ENCODE results near the gene ZNF263. TPM values are rescaled to one million over a fixed set of nuclear protein-coding genes. Genes with fewer than 3 reads are reported as not detected.

Gene ZNF263
- total and polyA plus RNA-seq, 10 of the 15 experiments (the other 5 are each of a cell fraction or from before 2014, with no cell fraction given) = 4.7 to 45.6 (median 24.5) TPM

- Histone ChIP-seq H3K4me2 (ENCODE audit: control insufficient read depth, insufficient read depth) (no peak overlapping the region), H3K4me1 (ENCODE audit: control insufficient read depth, insufficient read depth, low read length) (no peaks in the 10 kb centered on the region), H3K79me2 (ENCODE audit: control insufficient read depth, insufficient read depth, low read length) (no peaks in the 10 kb centered on the region), H3K4me3 (no peak overlapping the region), H3K27ac (ENCODE audit: control insufficient read depth, insufficient read depth) (no peak overlapping the region), H3K36me3 (ENCODE audit: control insufficient read depth in 2 of 2, insufficient read depth in 2 of 2, low read length in 1 of 2) (no peaks in the 10 kb centered on the region), H2AFZ (ENCODE audit: control insufficient read depth, low read depth, low read length) (no peak overlapping the region), H3K27me3 (replicated peaks in 1 of 2; ENCODE audit: control insufficient read depth in 2 of 2, insufficient read depth in 2 of 2, low read length in 1 of 2) (no peaks in the 10 kb centered on the region), H3K9ac (ENCODE audit: control insufficient read depth, insufficient read depth, low read length) (no peak overlapping the region), H3K9me3 (replicated peaks; ENCODE audit: control insufficient read depth, insufficient read depth, low read length) (no peaks in the 10 kb centered on the region; the same call in 2 of the 3 replicates), H4K20me1 (ENCODE audit: control insufficient read depth, insufficient read depth) (no peaks in the 10 kb centered on the region)
- no TSS peak for BruUV-seq (replicated peaks)
- TF ChIP-seq SKIL (IDR thresholded peaks at IDR 0.05; ENCODE audit: low read depth, poor library complexity, severe bottlenecking) (no peak), FOS (IDR thresholded peaks at IDR 0.05; ENCODE audit: borderline replicate concordance, extremely low read depth, insufficient read length) (no peak), NR2F1 (conservative IDR thresholded peaks at IDR 0.05) (no peak), TCF7 (IDR thresholded peaks at IDR 0.05; ENCODE audit: borderline replicate concordance) (no peak), ZBTB33 (IDR thresholded peaks at IDR 0.05) (no peak), CBX3 (IDR thresholded peaks at IDR 0.05; ENCODE audit: borderline replicate concordance, low read depth) (no peak)
- POLR2A ChIA-PET = no interaction called here
- RAD21 ChIA-PET (ENCODE audit: unreplicated experiment) = interaction anchor here (0.7 kb wide), 1 partner anchor 72 kb away, joined by 4 read pairs; the partner anchor contains the start of genes ZNF174 and ZSCAN32
- FAIRE-seq (no peak), DNase-seq (ENCODE audit: low read depth, low spot score) (no peak), ATAC-seq (no peak)
- SMC1A ChIA-PET (ENCODE audit: uncharacterized antibody, unreplicated experiment) = no interaction called here
- CTCF ChIA-PET = no interaction called here
- 24% methylated on average over 2 of the region's 2 CpGs for WGBS (ENCODE audit: insufficient coverage, insufficient replicate concordance, low lambda C conversion rate, missing lambda C conversion rate)
- intact Hi-C loops (cut with micrococcal nuclease; ENCODE audit: unreplicated experiment) (no loop called here), in situ Hi-C loops (cut with MboI) (no loop called here)
These were observed 45.4 kb downstream of the ZNF263 start for GRCh38 chr16:3328643-3329042.

Other genes with a start within 250 kb of the ZNF263 start
Only the 7 nearest of the 18 such genes appear.
- not detected in 2 replicates for gene OR1F1, start 95.3 kb upstream of the ZNF263 start, total RNA-seq (2014; rRNA removed)
- gene OR1F1, start 95.3 kb upstream of the ZNF263 start, total RNA-seq (2014; rRNA removed; fragmentation: Illumina TruSeq; extraction: Trizol) = not detected in 2 replicates
- gene OR1F1, start 95.3 kb upstream of the ZNF263 start, total RNA-seq (2021) = not detected in 2 replicates
- 0.12 TPM in 1 of 2 replicates, not detected in the other for gene OR1F1, start 95.3 kb upstream of the ZNF263 start, polyA plus RNA-seq (2011; rRNA removed)
- 0.10 TPM in 1 of 2 replicates, not detected in the other for gene OR1F1, start 95.3 kb upstream of the ZNF263 start, polyA plus RNA-seq (2014; fragmentation: Illumina TruSeq; extraction: Trizol)
- not detected for gene OR1F1, start 95.3 kb upstream of the ZNF263 start, polyA plus RNA-seq (2014; fragmentation: Nextera tagmentation; extraction: Ambion mirVana)
- gene OR1F1, start 95.3 kb upstream of the ZNF263 start, polyA plus RNA-seq (2014; rRNA removed) = 0.14 TPM in 1 of 2 replicates, not detected in the other
- not detected for gene OR1F1, start 95.3 kb upstream of the ZNF263 start, polyA plus RNA-seq (2016; fragmentation: Nextera tagmentation; extraction: Ambion mirVana)
- 12.8 and 14.1 TPM in 2 replicates for gene ZNF200, start 48.3 kb upstream of the ZNF263 start, total RNA-seq (2014; rRNA removed)
- 11.5 and 12.1 TPM in 2 replicates for gene ZNF200, start 48.3 kb upstream of the ZNF263 start, total RNA-seq (2014; rRNA removed; fragmentation: Illumina TruSeq; extraction: Trizol)
- 8.7 and 10.4 TPM in 2 replicates for gene ZNF200, start 48.3 kb upstream of the ZNF263 start, total RNA-seq (2021)
- 6.3 and 7.8 TPM in 2 replicates for gene ZNF200, start 48.3 kb upstream of the ZNF263 start, polyA plus RNA-seq (2011; rRNA removed)
- gene ZNF200, start 48.3 kb upstream of the ZNF263 start, polyA plus RNA-seq (2014; fragmentation: Illumina TruSeq; extraction: Trizol) = 8.9 and 11.2 TPM in 2 replicates
- gene ZNF200, start 48.3 kb upstream of the ZNF263 start, polyA plus RNA-seq (2014; fragmentation: Nextera tagmentation; extraction: Ambion mirVana) = 1 to 10 TPM; 4.0 to 4.1 TPM
- 5.2 and 8.3 TPM in 2 replicates for gene ZNF200, start 48.3 kb upstream of the ZNF263 start, polyA plus RNA-seq (2014; rRNA removed)
- 10 to 100 TPM; 12.4 to 13.9 TPM for gene ZNF200, start 48.3 kb upstream of the ZNF263 start, polyA plus RNA-seq (2016; fragmentation: Nextera tagmentation; extraction: Ambion mirVana)
- gene MEFV, start 26.9 kb upstream of the ZNF263 start, total RNA-seq (2014; rRNA removed) = 0.05 and 0.11 TPM in 2 replicates
- 0.14 TPM in 1 of 2 replicates, not detected in the other for gene MEFV, start 26.9 kb upstream of the ZNF263 start, total RNA-seq (2014; rRNA removed; fragmentation: Illumina TruSeq; extraction: Trizol)
- gene MEFV, start 26.9 kb upstream of the ZNF263 start, total RNA-seq (2021) = 0.10 and 0.11 TPM in 2 replicates
- 0.03 TPM in 1 of 2 replicates, not detected in the other for gene MEFV, start 26.9 kb upstream of the ZNF263 start, polyA plus RNA-seq (2011; rRNA removed)
- 0.07 and 0.08 TPM in 2 replicates for gene MEFV, start 26.9 kb upstream of the ZNF263 start, polyA plus RNA-seq (2014; fragmentation: Illumina TruSeq; extraction: Trizol)
- gene MEFV, start 26.9 kb upstream of the ZNF263 start, polyA plus RNA-seq (2014; fragmentation: Nextera tagmentation; extraction: Ambion mirVana) = not detected
- gene MEFV, start 26.9 kb upstream of the ZNF263 start, polyA plus RNA-seq (2014; rRNA removed) = 0.09 and 0.29 TPM in 2 replicates
- gene MEFV, start 26.9 kb upstream of the ZNF263 start, polyA plus RNA-seq (2016; fragmentation: Nextera tagmentation; extraction: Ambion mirVana) = not detected
- 2.5 and 2.8 TPM in 2 replicates for gene TIGD7, start 21.9 kb downstream of the ZNF263 start, total RNA-seq (2014; rRNA removed)
- gene TIGD7, start 21.9 kb downstream of the ZNF263 start, total RNA-seq (2014; rRNA removed; fragmentation: Illumina TruSeq; extraction: Trizol) = 2.5 and 3.1 TPM in 2 replicates
- gene TIGD7, start 21.9 kb downstream of the ZNF263 start, total RNA-seq (2021) = 1.9 and 2.0 TPM in 2 replicates
- 3.8 and 5.3 TPM in 2 replicates for gene TIGD7, start 21.9 kb downstream of the ZNF263 start, polyA plus RNA-seq (2011; rRNA removed)
- gene TIGD7, start 21.9 kb downstream of the ZNF263 start, polyA plus RNA-seq (2014; fragmentation: Illumina TruSeq; extraction: Trizol) = 3.6 and 4.3 TPM in 2 replicates
- gene TIGD7, start 21.9 kb downstream of the ZNF263 start, polyA plus RNA-seq (2014; fragmentation: Nextera tagmentation; extraction: Ambion mirVana) = under 1 TPM; 0.37 to 0.77 TPM
- gene TIGD7, start 21.9 kb downstream of the ZNF263 start, polyA plus RNA-seq (2014; rRNA removed) = 2.0 and 3.0 TPM in 2 replicates
- gene TIGD7, start 21.9 kb downstream of the ZNF263 start, polyA plus RNA-seq (2016; fragmentation: Nextera tagmentation; extraction: Ambion mirVana) = 1 to 10 TPM; 3.0 to 3.4 TPM
- 14.0 and 17.7 TPM in 2 replicates for gene ZNF75A, start 22.0 kb downstream of the ZNF263 start, total RNA-seq (2014; rRNA removed)
- gene ZNF75A, start 22.0 kb downstream of the ZNF263 start, total RNA-seq (2014; rRNA removed; fragmentation: Illumina TruSeq; extraction: Trizol) = 21.2 and 21.7 TPM in 2 replicates
- gene ZNF75A, start 22.0 kb downstream of the ZNF263 start, total RNA-seq (2021) = 13.7 and 15.7 TPM in 2 replicates
- 14.3 and 19.3 TPM in 2 replicates for gene ZNF75A, start 22.0 kb downstream of the ZNF263 start, polyA plus RNA-seq (2011; rRNA removed)
- 20.1 and 27.9 TPM in 2 replicates for gene ZNF75A, start 22.0 kb downstream of the ZNF263 start, polyA plus RNA-seq (2014; fragmentation: Illumina TruSeq; extraction: Trizol)
- gene ZNF75A, start 22.0 kb downstream of the ZNF263 start, polyA plus RNA-seq (2014; fragmentation: Nextera tagmentation; extraction: Ambion mirVana) = 1 to 10 TPM; 7.4 to 8.7 TPM
- 15.8 and 19.1 TPM in 2 replicates for gene ZNF75A, start 22.0 kb downstream of the ZNF263 start, polyA plus RNA-seq (2014; rRNA removed)
- gene ZNF75A, start 22.0 kb downstream of the ZNF263 start, polyA plus RNA-seq (2016; fragmentation: Nextera tagmentation; extraction: Ambion mirVana) = 10 to 100 TPM; 16.5 to 18.7 TPM
- gene OR2C1, start 72.4 kb downstream of the ZNF263 start, total RNA-seq (2014; rRNA removed) = not detected in 2 replicates
- gene OR2C1, start 72.4 kb downstream of the ZNF263 start, total RNA-seq (2014; rRNA removed; fragmentation: Illumina TruSeq; extraction: Trizol) = not detected in 2 replicates
- 0.21 TPM in 1 of 2 replicates, not detected in the other for gene OR2C1, start 72.4 kb downstream of the ZNF263 start, total RNA-seq (2021)
- gene OR2C1, start 72.4 kb downstream of the ZNF263 start, polyA plus RNA-seq (2011; rRNA removed) = 0.05 and 0.16 TPM in 2 replicates
- 0.06 TPM in 1 of 2 replicates, not detected in the other for gene OR2C1, start 72.4 kb downstream of the ZNF263 start, polyA plus RNA-seq (2014; fragmentation: Illumina TruSeq; extraction: Trizol)
- under 1 TPM in 1 of 2 experiments, not detected in 1; 0.21 TPM for gene OR2C1, start 72.4 kb downstream of the ZNF263 start, polyA plus RNA-seq (2014; fragmentation: Nextera tagmentation; extraction: Ambion mirVana)
- not detected in 2 replicates for gene OR2C1, start 72.4 kb downstream of the ZNF263 start, polyA plus RNA-seq (2014; rRNA removed)
- gene OR2C1, start 72.4 kb downstream of the ZNF263 start, polyA plus RNA-seq (2016; fragmentation: Nextera tagmentation; extraction: Ambion mirVana) = under 1 TPM in 1 of 2 experiments, not detected in 1; 0.14 TPM
- gene ZSCAN32, start 117.5 kb downstream of the ZNF263 start, total RNA-seq (2014; rRNA removed) = 18.0 and 18.1 TPM in 2 replicates
- 14.6 and 15.8 TPM in 2 replicates for gene ZSCAN32, start 117.5 kb downstream of the ZNF263 start, total RNA-seq (2014; rRNA removed; fragmentation: Illumina TruSeq; extraction: Trizol)
- 13.8 and 15.6 TPM in 2 replicates for gene ZSCAN32, start 117.5 kb downstream of the ZNF263 start, total RNA-seq (2021)
- gene ZSCAN32, start 117.5 kb downstream of the ZNF263 start, polyA plus RNA-seq (2011; rRNA removed) = 23.8 and 25.0 TPM in 2 replicates
- 20.9 and 22.8 TPM in 2 replicates for gene ZSCAN32, start 117.5 kb downstream of the ZNF263 start, polyA plus RNA-seq (2014; fragmentation: Illumina TruSeq; extraction: Trizol)
- 10 to 100 TPM; 12.8 to 15.2 TPM for gene ZSCAN32, start 117.5 kb downstream of the ZNF263 start, polyA plus RNA-seq (2014; fragmentation: Nextera tagmentation; extraction: Ambion mirVana)
- gene ZSCAN32, start 117.5 kb downstream of the ZNF263 start, polyA plus RNA-seq (2014; rRNA removed) = 16.2 and 17.4 TPM in 2 replicates
- gene ZSCAN32, start 117.5 kb downstream of the ZNF263 start, polyA plus RNA-seq (2016; fragmentation: Nextera tagmentation; extraction: Ambion mirVana) = 1 to 10 TPM; 9.6 to 9.9 TPM